Measurements from ENCODE around the gene NUP210L. TPM values are rescaled to one million over a fixed set of nuclear protein-coding genes. Genes with fewer than 3 reads are reported as not detected.
A peak's percentile ranks its signal among the peaks of the same experiment; 100 is the strongest.
"Not testable (repeated sequence)": the region's sequence is repeated elsewhere in the genome, so short reads cannot be mapped to it uniquely, and the experiment has no call there.

The NUP210L gene
- total and polyA plus RNA-seq, 9 donors: 0.04 to 0.19 (median 0.07) TPM; not detected in 4

DNA sequence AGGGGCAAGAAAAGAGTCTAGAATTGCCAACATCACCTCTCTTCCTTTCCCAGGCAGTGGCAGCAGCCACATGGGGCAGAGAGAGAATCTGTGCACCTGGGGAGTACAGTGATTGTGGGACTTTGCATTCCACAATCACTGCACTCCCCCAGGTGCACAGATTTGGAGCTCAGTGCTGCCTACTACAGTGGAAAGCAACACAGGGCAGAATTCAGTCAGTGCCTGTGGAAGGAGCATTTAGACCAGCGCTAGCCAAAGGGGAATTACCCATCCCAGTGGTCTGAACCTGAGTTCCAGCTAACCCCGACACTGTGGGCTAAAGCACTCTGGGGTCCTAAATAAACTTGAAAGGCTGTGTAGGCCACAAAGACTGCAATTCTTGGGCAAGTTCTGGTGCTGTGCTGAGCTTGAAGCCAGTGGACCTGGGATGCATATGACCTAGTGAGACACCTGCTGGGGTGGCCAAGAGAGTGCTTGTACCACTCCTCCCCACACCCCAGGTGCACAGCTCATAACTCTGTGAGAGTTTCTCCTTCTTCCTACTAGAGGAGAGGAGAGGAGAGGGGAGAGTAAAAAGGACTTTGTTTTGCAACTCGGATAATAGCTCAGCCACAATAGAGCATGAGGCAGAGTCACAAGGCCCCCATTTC, 50.3 kb downstream of the NUP210L start:
- no peak overlapping the region for H3K27ac ChIP-seq (ENCODE audit: low read length)
- no peaks in the 10 kb centered on the region for H3K36me3 ChIP-seq (ENCODE audit: control insufficient read depth, insufficient read depth, low read length)
- WGBS (ENCODE audit: insufficient coverage): 37% methylated on average over 2 of the region's 3 CpGs
- H3K4me3 ChIP-seq (ENCODE audit: low read length): no peak overlapping the region
- H3K9me3 ChIP-seq (replicated peaks; ENCODE audit: control insufficient read depth, low read depth, low read length): no peaks in the 10 kb centered on the region
- no peaks in the 10 kb centered on the region for H3K27me3 ChIP-seq (ENCODE audit: control insufficient read depth, insufficient read depth, low read length)
- DNase-seq: no peak
- H3K4me1 ChIP-seq (ENCODE audit: control insufficient read depth, insufficient read depth, low read length): no peaks in the 10 kb centered on the region

DNA sequence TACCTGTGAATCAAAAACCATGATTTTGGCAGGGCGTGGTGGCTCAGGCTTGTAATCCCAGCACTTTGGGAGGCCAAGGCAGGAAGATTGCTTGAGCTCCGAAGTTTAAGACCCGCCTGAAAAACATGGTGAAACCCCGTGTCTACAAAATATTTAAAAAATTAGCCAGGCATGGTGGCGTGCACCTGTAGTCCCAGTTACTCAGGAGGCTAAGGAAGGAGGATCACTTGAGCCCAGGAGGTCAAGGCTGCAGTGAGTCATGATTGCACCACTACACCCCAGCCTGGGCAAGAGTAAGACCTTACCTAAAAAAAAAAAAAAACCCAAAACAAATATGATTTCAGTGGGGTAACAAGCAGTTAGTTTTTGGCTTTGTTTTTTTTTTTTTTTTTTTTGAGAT, 54.7 kb downstream of the NUP210L start:
- H3K4me1 ChIP-seq (ENCODE audit: control insufficient read depth, insufficient read depth, low read length); H3K27ac ChIP-seq (ENCODE audit: low read length); H3K27me3 ChIP-seq (ENCODE audit: control insufficient read depth, insufficient read depth, low read length); H3K4me3 ChIP-seq (ENCODE audit: low read length); H3K36me3 ChIP-seq (ENCODE audit: control insufficient read depth, insufficient read depth, low read length); DNase-seq; H3K9me3 ChIP-seq (replicated peaks; ENCODE audit: control insufficient read depth, low read depth, low read length): not testable (repeated sequence)
- WGBS (ENCODE audit: insufficient coverage): 97% methylated on average over 5 of the region's 5 CpGs

DNA sequence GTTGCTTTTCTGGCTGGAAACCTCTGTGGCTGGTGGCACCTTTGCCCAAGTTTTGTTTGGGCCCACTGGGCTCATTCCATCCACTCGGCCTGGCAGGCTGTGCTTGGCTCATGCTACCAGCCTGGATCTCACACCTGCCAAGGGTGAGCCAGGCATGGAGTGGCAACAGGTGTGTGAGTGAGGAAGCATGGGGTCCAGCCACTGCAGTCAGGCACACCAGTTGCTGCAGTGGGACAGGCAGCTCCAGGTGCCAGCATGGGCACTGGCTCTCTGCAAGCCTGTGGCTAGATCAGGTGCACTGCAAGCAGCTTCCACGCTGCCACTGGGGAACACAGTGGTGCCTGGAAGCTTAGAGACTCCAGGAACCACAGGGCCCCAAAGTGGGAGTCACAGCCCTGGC, 57.0 kb downstream of the NUP210L start:
- no peak overlapping the region for H3K4me3 ChIP-seq (ENCODE audit: low read length)
- WGBS (ENCODE audit: insufficient coverage): 89% methylated on average over 1 of the region's 2 CpGs
- no peak overlapping the region for H3K27ac ChIP-seq (ENCODE audit: low read length)
- H3K27me3 ChIP-seq (ENCODE audit: control insufficient read depth, insufficient read depth, low read length): no peaks in the 10 kb centered on the region
- no peaks in the 10 kb centered on the region for H3K4me1 ChIP-seq (ENCODE audit: control insufficient read depth, insufficient read depth, low read length)
- no peaks in the 10 kb centered on the region for H3K9me3 ChIP-seq (replicated peaks; ENCODE audit: control insufficient read depth, low read depth, low read length)
- DNase-seq: peak; percentile 4
- no peaks in the 10 kb centered on the region for H3K36me3 ChIP-seq (ENCODE audit: control insufficient read depth, insufficient read depth, low read length)

DNA sequence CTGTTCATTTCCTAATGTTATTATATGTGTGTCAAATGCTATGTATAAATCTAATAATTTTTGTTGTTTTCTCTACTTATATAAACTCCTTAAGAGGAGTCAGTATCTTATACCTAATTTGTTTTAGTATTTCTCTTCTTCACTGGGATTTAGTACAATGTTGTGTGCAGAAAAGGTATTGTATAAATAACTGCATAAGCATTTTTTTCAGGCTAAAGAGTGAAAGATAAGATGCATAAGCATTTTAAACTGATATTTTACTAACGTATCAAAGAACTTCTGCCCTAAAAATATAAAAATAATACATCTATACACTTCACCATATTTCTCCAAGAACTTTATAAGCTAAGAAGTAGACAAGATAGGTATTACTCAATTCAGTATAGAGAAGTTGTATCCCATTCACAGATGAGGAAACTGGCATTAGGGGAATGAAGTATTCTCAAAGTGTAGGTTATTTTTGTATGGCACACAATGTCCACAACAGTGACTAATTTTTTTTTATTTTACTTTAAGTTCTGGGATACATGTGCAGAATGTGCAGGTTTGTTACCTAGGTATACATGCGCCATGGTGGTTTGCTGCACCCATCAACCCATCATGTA, 59.3 kb downstream of the NUP210L start:
- no peaks in the 10 kb centered on the region for H3K9me3 ChIP-seq (replicated peaks; ENCODE audit: control insufficient read depth, low read depth, low read length)
- DNase-seq: no peak
- H3K4me3 ChIP-seq (ENCODE audit: low read length): no peak overlapping the region
- H3K27me3 ChIP-seq (ENCODE audit: control insufficient read depth, insufficient read depth, low read length): no peaks in the 10 kb centered on the region
- WGBS (ENCODE audit: insufficient coverage): no CpG with 5 or more reads among the region's 2 CpGs
- no peaks in the 10 kb centered on the region for H3K4me1 ChIP-seq (ENCODE audit: control insufficient read depth, insufficient read depth, low read length)
- no peak overlapping the region for H3K27ac ChIP-seq (ENCODE audit: low read length)
- H3K36me3 ChIP-seq (ENCODE audit: control insufficient read depth, insufficient read depth, low read length): no peaks in the 10 kb centered on the region

DNA sequence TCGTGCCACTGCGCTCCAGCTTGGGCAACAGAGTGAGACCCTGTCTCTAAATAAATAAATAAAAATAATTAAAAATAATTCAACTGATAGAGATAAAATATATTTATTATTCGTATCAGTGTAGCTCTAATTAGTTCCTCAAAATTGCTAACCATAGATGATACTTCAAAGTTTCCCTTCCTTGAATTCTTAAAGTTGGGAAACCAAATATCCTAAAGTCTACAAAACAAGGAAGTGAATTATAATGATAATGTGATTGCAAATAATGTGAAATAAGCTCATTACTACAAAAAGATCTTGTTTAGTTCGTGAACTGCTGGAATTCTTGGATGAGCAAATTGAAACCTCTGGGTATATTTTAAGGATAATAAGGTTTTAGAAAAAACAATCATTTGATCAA, 60.5 kb downstream of the NUP210L start:
- H3K27ac ChIP-seq (ENCODE audit: low read length): no peak overlapping the region
- no CpG with 5 or more reads among the region's 4 CpGs for WGBS (ENCODE audit: insufficient coverage)

DNA sequence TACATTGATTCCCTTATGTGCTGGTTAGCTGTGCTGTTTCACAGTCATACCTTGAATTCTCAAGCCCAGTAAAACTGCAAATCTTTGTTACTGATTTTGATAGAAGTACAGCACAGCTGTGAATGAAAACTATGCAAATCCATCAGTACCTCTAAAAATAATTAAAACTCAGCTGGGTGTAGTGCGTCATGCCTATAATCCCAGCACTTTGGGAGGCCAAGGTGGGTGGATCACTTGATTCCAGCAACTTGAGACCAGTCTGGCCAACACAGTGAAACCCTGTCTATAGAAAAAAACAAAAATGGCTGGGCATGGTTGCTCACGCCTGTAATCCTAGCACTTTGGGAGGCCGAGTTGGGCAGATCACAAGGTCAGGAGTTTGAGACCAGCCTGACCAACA, 61.2 kb downstream of the NUP210L start:
- H3K4me1 ChIP-seq (ENCODE audit: control insufficient read depth, insufficient read depth, low read length): no peaks in the 10 kb centered on the region
- no peak for DNase-seq
- WGBS (ENCODE audit: insufficient coverage): 95% methylated on average over 2 of the region's 3 CpGs

More for the DNA sequence above, 60.5 kb downstream of the NUP210L start:
- no peaks in the 10 kb centered on the region for H3K9me3 ChIP-seq (replicated peaks; ENCODE audit: control insufficient read depth, low read depth, low read length)
- H3K36me3 ChIP-seq (ENCODE audit: control insufficient read depth, insufficient read depth, low read length): no peaks in the 10 kb centered on the region
- no peaks in the 10 kb centered on the region for H3K4me1 ChIP-seq (ENCODE audit: control insufficient read depth, insufficient read depth, low read length)
- no peaks in the 10 kb centered on the region for H3K27me3 ChIP-seq (ENCODE audit: control insufficient read depth, insufficient read depth, low read length)
- H3K4me3 ChIP-seq (ENCODE audit: low read length): no peak overlapping the region
- no peak for DNase-seq

DNA sequence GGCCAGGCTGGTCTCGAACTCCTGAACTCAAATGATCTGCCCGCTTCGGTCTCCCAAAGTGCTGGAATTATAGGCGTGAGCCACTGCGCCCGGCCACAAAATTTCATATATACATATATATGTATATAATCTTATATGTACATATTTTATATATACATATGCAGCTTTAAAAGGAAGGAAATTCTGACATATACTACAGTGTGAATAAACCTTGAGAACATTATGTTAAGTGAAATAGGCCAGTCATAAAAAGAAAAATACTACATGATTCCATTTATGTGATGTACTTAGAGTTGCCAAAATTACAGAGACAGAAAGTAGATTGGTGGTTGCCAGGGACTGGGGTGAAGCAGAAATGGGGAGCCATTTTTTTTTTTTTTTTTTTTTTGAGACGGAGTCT, 63.2 kb downstream of the NUP210L start:
- DNase-seq: no peak
- Histone ChIP-seq H3K4me1 (ENCODE audit: control insufficient read depth, insufficient read depth, low read length) (no peaks in the 10 kb centered on the region), H3K4me3 (ENCODE audit: low read length) (no peak overlapping the region), H3K9me3 (replicated peaks; ENCODE audit: control insufficient read depth, low read depth, low read length) (no peaks in the 10 kb centered on the region), H3K27me3 (ENCODE audit: control insufficient read depth, insufficient read depth, low read length) (no peaks in the 10 kb centered on the region), H3K36me3 (ENCODE audit: control insufficient read depth, insufficient read depth, low read length) (no peaks in the 10 kb centered on the region), H3K27ac (ENCODE audit: low read length) (no peak overlapping the region)
- WGBS (ENCODE audit: insufficient coverage): no CpG with 5 or more reads among the region's 7 CpGs

More for the DNA sequence above, 61.2 kb downstream of the NUP210L start:
- no peak overlapping the region for H3K27ac ChIP-seq (ENCODE audit: low read length)
- no peak overlapping the region for H3K4me3 ChIP-seq (ENCODE audit: low read length)
- no peaks in the 10 kb centered on the region for H3K36me3 ChIP-seq (ENCODE audit: control insufficient read depth, insufficient read depth, low read length)
- no peaks in the 10 kb centered on the region for H3K9me3 ChIP-seq (replicated peaks; ENCODE audit: control insufficient read depth, low read depth, low read length)
- no peaks in the 10 kb centered on the region for H3K27me3 ChIP-seq (ENCODE audit: control insufficient read depth, insufficient read depth, low read length)

DNA sequence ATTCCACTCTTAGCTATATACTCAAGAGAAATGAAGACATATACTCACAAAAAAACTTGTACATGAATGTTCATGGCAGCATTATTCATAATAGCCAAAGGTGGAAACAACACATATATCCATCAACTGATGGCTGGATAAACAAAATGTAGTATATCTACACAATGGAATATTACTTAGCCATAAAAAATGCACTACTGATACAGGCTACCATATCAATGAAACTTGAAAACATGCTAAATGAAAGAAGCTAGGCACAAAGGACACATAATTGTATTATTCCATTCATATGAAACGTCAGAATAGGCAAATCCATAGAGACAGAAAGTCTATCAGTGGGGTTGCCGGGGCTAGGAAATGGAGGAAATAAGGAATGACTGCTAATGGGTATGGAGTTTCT, 67.3 kb downstream of the NUP210L start:
- Histone ChIP-seq H3K27me3 (ENCODE audit: control insufficient read depth, insufficient read depth, low read length) (no peaks in the 10 kb centered on the region), H3K4me3 (ENCODE audit: low read length) (no peak overlapping the region), H3K4me1 (ENCODE audit: control insufficient read depth, insufficient read depth, low read length) (no peaks in the 10 kb centered on the region), H3K9me3 (replicated peaks; ENCODE audit: control insufficient read depth, low read depth, low read length) (no peaks in the 10 kb centered on the region), H3K36me3 (ENCODE audit: control insufficient read depth, insufficient read depth, low read length) (no peaks in the 10 kb centered on the region), H3K27ac (ENCODE audit: low read length) (no peak overlapping the region)
- DNase-seq: no peak
- 100% methylated on average over 1 of the region's 2 CpGs for WGBS (ENCODE audit: insufficient coverage)

DNA sequence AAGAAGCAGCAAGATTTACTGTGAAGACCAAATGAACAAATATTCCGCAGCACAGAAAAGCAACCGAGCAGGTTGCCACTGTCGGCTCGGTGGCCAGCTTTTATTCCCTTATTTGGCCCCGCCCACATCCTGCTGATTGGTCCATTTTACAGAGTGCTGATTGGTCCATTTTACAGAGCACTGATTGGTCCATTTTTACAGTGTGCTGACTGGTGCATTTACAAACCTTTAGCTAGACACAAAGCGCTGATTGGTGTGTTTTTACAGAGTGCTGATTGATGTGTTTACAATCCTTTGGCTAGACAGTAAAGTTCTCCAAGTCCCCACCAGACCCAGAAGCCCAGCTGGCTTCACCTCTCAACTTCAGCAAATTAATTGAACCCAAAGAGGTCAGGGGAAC, 71.8 kb downstream of the NUP210L start:
- H3K36me3 ChIP-seq (ENCODE audit: control insufficient read depth, insufficient read depth, low read length); H3K4me1 ChIP-seq (ENCODE audit: control insufficient read depth, insufficient read depth, low read length); H3K4me3 ChIP-seq (ENCODE audit: low read length); DNase-seq; H3K9me3 ChIP-seq (replicated peaks; ENCODE audit: control insufficient read depth, low read depth, low read length); H3K27ac ChIP-seq (ENCODE audit: low read length); H3K27me3 ChIP-seq (ENCODE audit: control insufficient read depth, insufficient read depth, low read length): not testable (repeated sequence)
- WGBS (ENCODE audit: insufficient coverage): 76% methylated on average over 5 of the region's 6 CpGs

DNA sequence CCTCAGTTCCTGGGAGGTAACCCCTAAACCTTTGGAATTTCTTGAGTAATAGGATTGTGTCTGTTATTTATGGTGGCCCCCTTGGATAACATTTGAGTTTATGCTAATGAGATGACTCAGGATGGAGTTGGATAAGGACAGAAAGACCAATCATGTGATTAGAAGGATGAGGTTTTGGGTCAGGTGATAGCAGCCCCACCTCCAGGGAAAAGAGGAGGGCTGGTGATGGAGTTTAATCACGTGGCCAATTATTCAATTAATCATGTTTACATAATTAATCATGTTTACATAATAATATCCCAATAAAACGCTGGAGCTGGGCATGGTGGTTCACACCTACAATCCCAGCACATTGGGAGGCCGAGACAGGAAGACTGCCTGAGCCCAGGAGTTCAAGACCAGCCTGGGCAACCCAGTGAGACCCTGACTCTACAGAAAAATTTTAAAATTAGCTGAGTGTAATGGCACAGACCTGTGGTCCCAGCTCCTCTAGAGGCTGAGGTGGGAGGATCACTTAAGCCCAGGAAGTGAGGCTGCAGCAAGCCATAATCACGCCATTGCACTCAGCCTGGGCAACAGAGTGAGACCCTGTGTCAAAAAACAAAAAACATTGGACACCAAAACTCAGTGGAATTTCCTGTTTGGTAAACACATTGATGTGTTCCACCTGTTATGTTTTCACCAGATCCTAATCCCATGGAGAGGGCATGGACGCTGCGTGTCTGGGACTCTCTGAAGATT, 73.3 kb downstream of the NUP210L start:
- Histone ChIP-seq H3K9me3 (replicated peaks; ENCODE audit: control insufficient read depth, low read depth, low read length) (peaks cover 3% of the 10 kb centered on the region), H3K27me3 (ENCODE audit: control insufficient read depth, insufficient read depth, low read length) (no peaks in the 10 kb centered on the region), H3K27ac (ENCODE audit: low read length) (no peak overlapping the region)

More for the DNA sequence above, 73.3 kb downstream of the NUP210L start:
- Histone ChIP-seq H3K4me3 (ENCODE audit: low read length) (no peak overlapping the region), H3K36me3 (ENCODE audit: control insufficient read depth, insufficient read depth, low read length) (no peaks in the 10 kb centered on the region), H3K4me1 (ENCODE audit: control insufficient read depth, insufficient read depth, low read length) (no peaks in the 10 kb centered on the region)
- DNase-seq: no peak
- 80% methylated on average over 2 of the region's 6 CpGs for WGBS (ENCODE audit: insufficient coverage)

Data from muscle of leg (tissue), 11 donors.